Measurements from ENCODE around the gene OCIAD1.
"Not testable (repeated sequence)": the region's sequence is repeated elsewhere in the genome, so short reads cannot be mapped to it uniquely, and the experiment has no call there.

The OCIAD1 gene

GRCh38 chr4:48830706-48831531, at the start of gene OCIAD1:
OCIAD1 (plus strand) TSS chr4:48831088; CDS start chr4:48832625, 1,537 bp downstream.
- peak; percentile 95 for TF ChIP-seq POLR2A (IDR thresholded peaks at IDR 0.05; ENCODE audit: low read length)
- no peak for TF ChIP-seq GATA1 (IDR thresholded peaks at IDR 0.05; ENCODE audit: low read depth, low read length)
- peak; percentile 99 for DNase-seq

- no peak for TF ChIP-seq GATA1 (IDR thresholded peaks at IDR 0.05; ENCODE audit: low read depth, low read length)
- TF ChIP-seq POLR2A (IDR thresholded peaks at IDR 0.05; ENCODE audit: low read length) = no peak
- DNase-seq = no peak
Measured at GRCh38 chr4:48781968-48782367, 48.9 kb upstream of the OCIAD1 start.

- TF ChIP-seq GATA1 (IDR thresholded peaks at IDR 0.05; ENCODE audit: low read depth, low read length) = no peak
- TF ChIP-seq POLR2A (IDR thresholded peaks at IDR 0.05; ENCODE audit: low read length) = no peak
- DNase-seq = no peak
Measured at GRCh38 chr4:48785302-48785701, 45.6 kb upstream of the OCIAD1 start.

GRCh38 chr4:48786549-48786948, 44.3 kb upstream of the OCIAD1 start:
- DNase-seq = no peak
- TF ChIP-seq POLR2A (IDR thresholded peaks at IDR 0.05; ENCODE audit: low read length) = no peak
- no peak for TF ChIP-seq GATA1 (IDR thresholded peaks at IDR 0.05; ENCODE audit: low read depth, low read length)

- DNase-seq = no peak
- TF ChIP-seq GATA1 (IDR thresholded peaks at IDR 0.05; ENCODE audit: low read depth, low read length) (no peak), POLR2A (IDR thresholded peaks at IDR 0.05; ENCODE audit: low read length) (no peak)
Measured at GRCh38 chr4:48787056-48787455, 43.8 kb upstream of the OCIAD1 start.

GRCh38 chr4:48790561-48790960, 40.3 kb upstream of the OCIAD1 start:
- no peak for DNase-seq
- TF ChIP-seq POLR2A (IDR thresholded peaks at IDR 0.05; ENCODE audit: low read length) = no peak

GRCh38 chr4:48791313-48791712, 39.6 kb upstream of the OCIAD1 start:
- no peak for DNase-seq
- TF ChIP-seq GATA1 (IDR thresholded peaks at IDR 0.05; ENCODE audit: low read depth, low read length) (no peak), POLR2A (IDR thresholded peaks at IDR 0.05; ENCODE audit: low read length) (no peak)

GRCh38 chr4:48792348-48793006, 38.4 kb upstream of the OCIAD1 start:
- DNase-seq = no peak
- TF ChIP-seq POLR2A (IDR thresholded peaks at IDR 0.05; ENCODE audit: low read length) (no peak), GATA1 (IDR thresholded peaks at IDR 0.05; ENCODE audit: low read depth, low read length) (no peak)

- DNase-seq = no peak
- TF ChIP-seq POLR2A (IDR thresholded peaks at IDR 0.05; ENCODE audit: low read length) (no peak), GATA1 (IDR thresholded peaks at IDR 0.05; ENCODE audit: low read depth, low read length) (no peak)
Measured at GRCh38 chr4:48795108-48795507, 35.8 kb upstream of the OCIAD1 start.

GRCh38 chr4:48796191-48796926, 34.5 kb upstream of the OCIAD1 start:
- TF ChIP-seq POLR2A (IDR thresholded peaks at IDR 0.05; ENCODE audit: low read length) (no peak), GATA1 (IDR thresholded peaks at IDR 0.05; ENCODE audit: low read depth, low read length) (no peak)

GRCh38 chr4:48796927-48797679, 33.8 kb upstream of the OCIAD1 start:
- TF ChIP-seq GATA1 (IDR thresholded peaks at IDR 0.05; ENCODE audit: low read depth, low read length) (no peak), POLR2A (IDR thresholded peaks at IDR 0.05; ENCODE audit: low read length) (no peak)
- no peak for DNase-seq

More at GRCh38 chr4:48796191-48796926, 34.5 kb upstream of the OCIAD1 start:
- no peak for DNase-seq

GRCh38 chr4:48798117-48798516, 32.8 kb upstream of the OCIAD1 start:
- no peak for DNase-seq
- TF ChIP-seq GATA1 (IDR thresholded peaks at IDR 0.05; ENCODE audit: low read depth, low read length) = no peak
- TF ChIP-seq POLR2A (IDR thresholded peaks at IDR 0.05; ENCODE audit: low read length) = no peak

GRCh38 chr4:48799157-48799556, 31.7 kb upstream of the OCIAD1 start:
- DNase-seq = no peak
- TF ChIP-seq POLR2A (IDR thresholded peaks at IDR 0.05; ENCODE audit: low read length) = no peak

GRCh38 chr4:48800155-48800554, 30.7 kb upstream of the OCIAD1 start:
- DNase-seq = not testable (repeated sequence)
